ENCODE measurements around the gene SBF1.

Gene SBF1

DNA sequence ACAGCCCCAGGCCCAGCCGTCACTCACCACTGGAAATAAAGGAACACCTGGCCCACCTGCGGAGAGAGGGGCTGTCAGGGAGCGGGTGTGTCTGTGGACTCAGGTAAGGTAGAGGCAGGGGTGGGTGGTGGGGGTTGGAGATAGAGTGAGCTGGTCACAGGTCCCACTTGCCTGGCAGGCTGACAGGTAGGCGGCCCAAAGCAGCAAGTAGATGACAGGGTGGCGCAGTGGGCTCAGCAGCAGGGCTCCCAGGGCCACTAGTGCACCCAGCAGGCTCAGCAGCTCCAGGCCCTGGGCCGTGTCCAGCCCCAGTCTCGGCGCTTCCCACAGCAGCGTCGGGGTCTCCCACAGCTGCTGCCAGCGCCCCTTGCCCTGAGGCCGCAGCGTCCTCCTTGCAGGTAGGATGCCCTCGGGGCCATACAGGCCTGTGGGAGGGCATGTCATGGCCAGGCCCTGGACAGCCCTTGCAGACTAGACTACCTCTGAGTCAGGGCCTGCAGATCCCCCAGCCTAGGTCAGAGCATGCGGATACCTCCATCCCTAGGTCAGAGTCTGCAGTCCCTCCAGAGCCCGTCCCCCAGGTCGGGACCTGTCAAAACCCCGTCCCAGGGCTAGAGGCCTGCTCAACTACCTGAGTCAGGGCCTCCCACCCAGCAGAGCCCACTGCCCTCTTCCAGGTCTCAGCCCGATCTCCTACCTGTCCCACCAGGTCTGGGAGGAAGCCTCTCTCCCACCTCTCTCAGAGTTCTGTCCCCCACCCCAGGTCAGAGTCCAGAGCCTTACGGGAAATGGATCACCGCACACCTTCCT is 32.0 kb upstream of the SBF1 start:
- no peak for DNase-seq

GRCh38 chr22:50505776-50506610 is 31.2 kb upstream of the SBF1 start:
- DNase-seq: no peak

- no peak for DNase-seq
Observed at GRCh38 chr22:50505276-50505775, 30.5 kb upstream of the SBF1 start.

- no peak for DNase-seq
Observed at GRCh38 chr22:50504369-50505211, 29.8 kb upstream of the SBF1 start.

DNA sequence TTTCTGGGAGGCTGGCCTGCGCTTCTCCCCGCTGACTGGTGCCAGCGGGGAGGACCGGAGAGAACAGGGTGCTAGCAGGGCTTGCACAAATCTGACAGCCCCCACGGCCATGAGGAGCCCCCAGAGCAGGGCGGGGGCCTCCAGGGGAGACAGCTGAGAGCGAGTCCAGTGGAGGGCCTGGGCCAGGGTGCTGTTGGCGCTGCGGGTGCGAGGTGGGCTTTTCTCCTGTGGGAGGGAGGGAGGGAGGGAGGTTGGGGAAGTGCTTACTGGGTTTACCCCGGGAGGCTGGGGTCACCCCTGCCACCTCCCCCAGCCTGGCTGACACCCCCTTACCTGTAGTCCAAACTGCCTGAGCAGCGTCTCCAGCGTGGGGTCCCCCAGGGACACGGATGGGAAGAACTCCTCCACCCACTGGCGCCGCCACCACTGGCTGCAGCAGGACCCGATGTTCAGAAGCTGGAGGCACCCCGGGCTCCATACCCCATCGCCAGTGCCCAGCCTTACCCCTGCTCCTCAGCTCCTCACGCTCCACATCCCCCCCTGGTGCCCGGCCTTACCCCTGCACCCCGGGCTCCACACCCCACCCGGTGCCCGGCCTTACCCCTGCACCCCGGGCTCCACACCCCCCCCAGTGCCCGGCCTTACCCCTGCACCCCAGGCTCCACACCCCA is 28.8 kb upstream of the SBF1 start:
- DNase-seq: no peak

DNA sequence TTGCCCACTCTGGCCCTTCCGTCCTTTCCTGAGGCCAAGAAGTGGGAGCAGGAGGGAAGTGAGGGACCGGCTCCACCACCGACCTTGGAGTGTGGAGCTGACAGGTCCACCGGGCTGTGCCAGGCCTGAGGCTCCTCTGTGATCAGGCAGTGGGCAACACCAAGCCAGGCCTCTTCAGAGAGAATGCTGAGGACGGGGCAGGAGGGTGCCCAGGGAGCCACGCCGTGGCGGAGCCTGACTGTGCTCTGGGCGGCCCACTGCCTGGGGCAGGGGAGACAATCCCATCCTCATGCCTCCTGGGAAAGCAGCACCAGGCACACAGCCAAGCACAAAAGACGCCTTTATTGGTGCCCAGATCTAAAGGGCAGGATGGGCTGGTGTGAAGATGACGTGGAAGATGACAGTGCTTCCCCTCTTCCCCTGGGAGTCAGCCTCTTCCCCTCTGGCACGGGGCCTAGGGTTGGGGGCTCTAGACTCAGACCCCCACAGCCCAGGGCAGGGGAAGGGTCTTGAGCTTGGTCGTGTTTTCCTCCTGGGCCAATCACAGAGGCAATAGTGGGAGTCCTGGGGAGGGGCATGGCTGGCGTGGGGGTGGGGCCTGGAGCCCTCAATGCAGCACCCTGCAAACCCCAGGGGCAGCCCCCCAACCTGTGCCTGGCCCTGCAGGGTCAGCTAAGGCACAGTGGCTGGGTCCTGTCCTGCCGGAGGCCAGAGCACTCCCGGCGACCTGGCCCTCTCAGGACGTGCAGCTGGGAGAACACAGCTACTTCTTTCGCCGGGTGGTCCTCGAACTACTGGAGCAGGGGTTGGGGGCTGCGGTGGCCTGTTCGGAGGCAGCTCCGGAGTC is 28.0 kb upstream of the SBF1 start:
- DNase-seq: no peak

GRCh38 chr22:50502096-50502495 is 27.3 kb upstream of the SBF1 start:
- no peak for DNase-seq

DNA sequence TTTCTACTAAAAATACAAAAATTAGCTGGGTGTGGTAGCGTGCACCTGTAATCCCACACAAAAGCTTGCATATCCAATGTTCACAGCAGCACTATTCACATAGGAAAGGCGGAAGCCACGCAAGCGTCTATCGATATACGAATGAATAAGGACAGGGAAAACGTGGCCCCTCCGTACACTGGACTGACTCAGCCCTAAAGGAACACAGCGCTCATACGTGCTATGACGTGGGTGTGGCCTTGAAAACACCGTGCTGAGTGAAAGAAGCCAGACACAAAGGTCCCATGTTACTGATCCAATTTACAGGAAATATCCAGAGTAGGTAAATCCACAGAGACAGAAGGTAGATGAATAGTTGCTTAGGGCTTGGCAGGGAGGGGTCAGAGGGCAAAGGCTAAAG is 25.6 kb upstream of the SBF1 start:
- no peak for DNase-seq

GRCh38 chr22:50498322-50498890 is 23.6 kb upstream of the SBF1 start:
- DNase-seq: peak; percentile 70

GRCh38 chr22:50497093-50497492 is 22.3 kb upstream of the SBF1 start:
- no peak for DNase-seq

GRCh38 chr22:50490531-50491308 is 15.9 kb upstream of the SBF1 start:
- DNase-seq: no peak

- DNase-seq: no peak
Observed at GRCh38 chr22:50489363-50490243, 14.8 kb upstream of the SBF1 start.

GRCh38 chr22:50488886-50489285 is 14.1 kb upstream of the SBF1 start:
- DNase-seq: no peak

DNA sequence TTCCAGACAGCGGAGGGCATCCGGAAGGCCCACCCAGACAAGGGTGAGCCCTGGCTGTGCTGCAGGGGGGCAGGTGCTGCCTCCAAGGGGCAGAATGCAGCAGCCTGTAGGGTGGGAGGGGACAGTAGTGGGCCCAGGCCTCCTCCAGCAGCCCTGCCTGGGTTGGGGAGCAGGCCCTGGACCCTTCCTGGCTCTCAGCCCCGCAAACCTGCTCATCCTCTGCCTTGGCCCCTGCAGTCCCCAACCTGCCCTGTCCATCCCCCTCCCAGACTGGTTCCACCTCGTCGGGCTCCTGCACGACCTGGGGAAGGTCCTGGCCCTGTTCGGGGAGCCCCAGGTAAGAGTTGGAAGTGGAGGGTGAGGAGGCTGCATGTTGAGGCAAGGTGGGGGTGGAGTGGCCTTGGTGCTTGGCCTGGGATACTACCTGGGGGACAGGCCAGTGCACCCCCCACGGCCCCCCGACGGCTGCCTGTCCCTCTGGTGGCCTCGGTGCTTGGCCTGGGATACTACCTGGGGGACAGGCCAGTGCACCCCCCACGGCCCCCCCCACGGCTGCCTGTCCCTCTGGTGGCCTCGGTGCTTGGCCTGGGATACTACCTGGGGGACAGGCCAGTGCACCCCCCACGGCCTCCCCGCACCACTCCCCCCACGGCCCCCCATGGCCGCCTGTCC is 13.3 kb upstream of the SBF1 start:
- DNase-seq: no peak

- DNase-seq: no peak
Observed at GRCh38 chr22:50487290-50488005, 12.6 kb upstream of the SBF1 start.

- DNase-seq: no peak
Observed at GRCh38 chr22:50486561-50487289, 11.9 kb upstream of the SBF1 start, which contains the start of gene MIOX. MIOX (plus strand) TSS chr22:50486859; CDS start chr22:50486898, 39 bp downstream.
